Germinal center (tissue), 1 donor: ENCODE results near the gene CTNNA3.

ENCODE experiments used
- DNase-seq: peaks from one replicate; pipeline ENCODE4 v3.0.0; 2012; ENCODE audit warnings: mixed read lengths, low spot score

The CTNNA3 gene

GRCh38 chr10:65911151-65911835 lies 1784.7 kb downstream of the CTNNA3 start:
- no peak for DNase-seq

GRCh38 chr10:65910209-65910608 lies 1785.8 kb downstream of the CTNNA3 start:
- DNase-seq = no peak

GRCh38 chr10:65907199-65907712 lies 1788.7 kb downstream of the CTNNA3 start:
- DNase-seq = no peak

GRCh38 chr10:65903620-65904019 lies 1792.4 kb downstream of the CTNNA3 start:
- no peak for DNase-seq

GRCh38 chr10:65900271-65900670 lies 1795.7 kb downstream of the CTNNA3 start:
- no peak for DNase-seq

GRCh38 chr10:65898055-65898454 lies 1797.9 kb downstream of the CTNNA3 start:
- no peak for DNase-seq

GRCh38 chr10:65894961-65895360 lies 1801.0 kb downstream of the CTNNA3 start:
- no peak for DNase-seq

- DNase-seq = no peak
Observed at GRCh38 chr10:65894379-65894778, 1801.6 kb downstream of the CTNNA3 start.

- DNase-seq = no peak
Observed at GRCh38 chr10:65893676-65894075, 1802.3 kb downstream of the CTNNA3 start.

- DNase-seq = no peak
Observed at GRCh38 chr10:65892284-65892683, 1803.7 kb downstream of the CTNNA3 start.

- no peak for DNase-seq
Observed at GRCh38 chr10:65891073-65891981, 1804.7 kb downstream of the CTNNA3 start.

- no peak for DNase-seq
Observed at GRCh38 chr10:65864529-65864928, 1831.5 kb downstream of the CTNNA3 start.

- DNase-seq = no peak
Observed at GRCh38 chr10:65864036-65864435, 1832.0 kb downstream of the CTNNA3 start.
